Measurements from ENCODE around the gene SLCO4A1. TPM values are rescaled to one million over a fixed set of nuclear protein-coding genes. Genes with fewer than 3 reads are reported as not detected.

The SLCO4A1 gene
- total RNA-seq, 1 donor from 2014 or later, result 3.6 TPM

DNA sequence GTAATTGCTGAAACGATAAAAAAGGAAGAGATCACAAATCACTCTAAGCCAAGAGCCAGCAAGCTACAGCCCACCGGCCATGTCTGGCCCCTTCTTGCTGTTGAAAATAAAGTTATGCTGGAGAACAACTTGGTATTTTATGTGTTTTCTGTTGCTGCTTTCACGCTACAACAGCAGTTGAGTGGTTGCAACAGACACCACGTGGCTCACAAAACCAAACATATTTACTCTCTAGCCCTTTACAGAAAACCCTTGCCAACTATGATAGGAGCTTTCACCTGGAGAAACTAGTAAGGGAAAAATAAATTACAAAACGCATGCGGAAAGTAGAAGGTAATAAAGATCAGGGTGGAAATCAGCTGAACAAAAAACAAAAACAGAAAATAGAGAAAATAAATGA, 41.1 kb upstream of the SLCO4A1 start:
- Mint-ChIP-seq H3K4me3 (ENCODE audit: low read depth) (no peak overlapping the region), H3K36me3 (ENCODE audit: insufficient read depth) (no peaks in the 10 kb centered on the region), H3K27me3 (peaks cover 40% of the 10 kb centered on the region), H3K9me3 (ENCODE audit: low read depth) (no peaks in the 10 kb centered on the region), H3K27ac (no peak overlapping the region), H3K4me1 (ENCODE audit: low read depth) (peaks cover 1% of the 10 kb centered on the region)
- TF ChIP-seq, protein P1, sequence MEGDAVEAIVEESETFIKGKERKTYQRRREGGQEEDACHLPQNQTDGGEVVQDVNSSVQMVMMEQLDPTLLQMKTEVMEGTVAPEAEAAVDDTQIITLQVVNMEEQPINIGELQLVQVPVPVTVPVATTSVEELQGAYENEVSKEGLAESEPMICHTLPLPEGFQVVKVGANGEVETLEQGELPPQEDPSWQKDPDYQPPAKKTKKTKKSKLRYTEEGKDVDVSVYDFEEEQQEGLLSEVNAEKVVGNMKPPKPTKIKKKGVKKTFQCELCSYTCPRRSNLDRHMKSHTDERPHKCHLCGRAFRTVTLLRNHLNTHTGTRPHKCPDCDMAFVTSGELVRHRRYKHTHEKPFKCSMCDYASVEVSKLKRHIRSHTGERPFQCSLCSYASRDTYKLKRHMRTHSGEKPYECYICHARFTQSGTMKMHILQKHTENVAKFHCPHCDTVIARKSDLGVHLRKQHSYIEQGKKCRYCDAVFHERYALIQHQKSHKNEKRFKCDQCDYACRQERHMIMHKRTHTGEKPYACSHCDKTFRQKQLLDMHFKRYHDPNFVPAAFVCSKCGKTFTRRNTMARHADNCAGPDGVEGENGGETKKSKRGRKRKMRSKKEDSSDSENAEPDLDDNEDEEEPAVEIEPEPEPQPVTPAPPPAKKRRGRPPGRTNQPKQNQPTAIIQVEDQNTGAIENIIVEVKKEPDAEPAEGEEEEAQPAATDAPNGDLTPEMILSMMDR (IDR thresholded peaks at IDR 0.05; ENCODE audit: unreplicated experiment), result no peak
- DNase-seq (ENCODE audit: low spot score, unreplicated experiment), result no peak

- Mint-ChIP-seq H3K9me3 (ENCODE audit: low read depth) (no peaks in the 10 kb centered on the region), H3K4me1 (ENCODE audit: low read depth) (peaks cover 3% of the 10 kb centered on the region), H3K4me3 (ENCODE audit: low read depth) (no peak overlapping the region), H3K27ac (no peak overlapping the region), H3K27me3 (peaks cover 41% of the 10 kb centered on the region), H3K36me3 (ENCODE audit: insufficient read depth) (no peaks in the 10 kb centered on the region)
- no peak for DNase-seq (ENCODE audit: low spot score, unreplicated experiment)
- TF ChIP-seq, protein P1 (IDR thresholded peaks at IDR 0.05; ENCODE audit: unreplicated experiment), result no peak
Observed at GRCh38 chr20:62601714-62602113, 40.6 kb upstream of the SLCO4A1 start.

GRCh38 chr20:62602550-62602949, 39.8 kb upstream of the SLCO4A1 start:
- Mint-ChIP-seq H3K27me3 (peaks cover 40% of the 10 kb centered on the region), H3K36me3 (ENCODE audit: insufficient read depth) (no peaks in the 10 kb centered on the region), H3K27ac (no peak overlapping the region), H3K4me1 (ENCODE audit: low read depth) (peaks cover 3% of the 10 kb centered on the region), H3K9me3 (ENCODE audit: low read depth) (no peaks in the 10 kb centered on the region), H3K4me3 (ENCODE audit: low read depth) (no peak overlapping the region)
- TF ChIP-seq, protein P1 (IDR thresholded peaks at IDR 0.05; ENCODE audit: unreplicated experiment), result no peak
- no peak for DNase-seq (ENCODE audit: low spot score, unreplicated experiment)

DNA sequence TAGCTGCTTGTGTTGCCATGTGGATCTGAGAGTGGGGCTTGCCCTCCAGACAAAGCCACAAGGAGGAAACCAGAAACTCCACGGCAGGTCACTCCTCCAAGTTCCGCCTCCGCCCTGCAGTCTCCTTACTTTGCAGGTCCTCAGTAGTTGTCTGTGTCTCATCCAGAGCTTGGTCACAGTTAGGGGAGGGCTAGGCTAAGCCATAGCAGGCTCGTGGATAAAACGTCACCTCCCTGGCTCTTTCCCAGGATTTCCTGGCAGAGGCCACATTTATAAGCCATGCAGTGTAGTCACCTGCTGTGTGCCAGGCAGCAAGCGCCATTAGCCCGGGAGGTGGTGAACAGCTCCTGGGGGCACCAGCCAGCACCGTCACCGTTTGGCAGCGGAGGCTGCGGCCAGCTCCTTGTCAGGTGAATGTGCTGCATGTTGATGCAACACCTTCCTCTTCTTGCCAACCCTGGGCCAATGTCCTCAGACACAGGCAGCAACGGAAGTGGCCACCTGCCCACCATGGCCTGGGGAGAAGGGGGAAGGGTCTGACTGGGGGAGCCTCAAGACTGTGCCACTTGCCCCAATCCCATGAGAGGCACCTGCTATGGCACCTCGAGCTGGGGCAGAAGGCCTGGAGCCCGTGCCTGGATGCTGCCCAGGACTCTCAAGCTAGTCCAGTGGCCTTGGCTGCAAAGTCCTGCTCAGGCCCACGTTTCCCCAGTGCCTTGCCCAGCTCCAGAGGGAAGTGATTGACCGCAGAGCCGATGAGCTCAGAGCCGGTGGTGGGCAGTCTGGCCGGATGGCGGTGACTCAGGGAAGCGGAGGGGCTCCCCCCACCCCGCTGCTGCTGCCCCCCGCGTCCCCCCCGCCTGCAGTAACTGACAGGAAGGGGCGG, 39.0 kb upstream of the SLCO4A1 start:
- Mint-ChIP-seq H3K27me3 (peaks cover 34% of the 10 kb centered on the region), H3K4me3 (ENCODE audit: low read depth) (no peak overlapping the region), H3K4me1 (ENCODE audit: low read depth) (peaks cover 3% of the 10 kb centered on the region), H3K9me3 (ENCODE audit: low read depth) (no peaks in the 10 kb centered on the region), H3K27ac (no peak overlapping the region), H3K36me3 (ENCODE audit: insufficient read depth) (no peaks in the 10 kb centered on the region)
- no peak for DNase-seq (ENCODE audit: low spot score, unreplicated experiment)
- TF ChIP-seq, protein P1 (IDR thresholded peaks at IDR 0.05; ENCODE audit: unreplicated experiment), result no peak

GRCh38 chr20:62603907-62604785, 38.2 kb upstream of the SLCO4A1 start:
- Mint-ChIP-seq H3K27ac (no peak overlapping the region), H3K4me1 (ENCODE audit: low read depth) (peaks cover 3% of the 10 kb centered on the region), H3K9me3 (ENCODE audit: low read depth) (no peaks in the 10 kb centered on the region), H3K27me3 (peaks cover 32% of the 10 kb centered on the region), H3K36me3 (ENCODE audit: insufficient read depth) (no peaks in the 10 kb centered on the region), H3K4me3 (ENCODE audit: low read depth) (no peak overlapping the region)
- no peak for DNase-seq (ENCODE audit: low spot score, unreplicated experiment)
- TF ChIP-seq, protein P1 (IDR thresholded peaks at IDR 0.05; ENCODE audit: unreplicated experiment), result no peak
